ENCODE data around the gene APCDD1L.

DNA sequence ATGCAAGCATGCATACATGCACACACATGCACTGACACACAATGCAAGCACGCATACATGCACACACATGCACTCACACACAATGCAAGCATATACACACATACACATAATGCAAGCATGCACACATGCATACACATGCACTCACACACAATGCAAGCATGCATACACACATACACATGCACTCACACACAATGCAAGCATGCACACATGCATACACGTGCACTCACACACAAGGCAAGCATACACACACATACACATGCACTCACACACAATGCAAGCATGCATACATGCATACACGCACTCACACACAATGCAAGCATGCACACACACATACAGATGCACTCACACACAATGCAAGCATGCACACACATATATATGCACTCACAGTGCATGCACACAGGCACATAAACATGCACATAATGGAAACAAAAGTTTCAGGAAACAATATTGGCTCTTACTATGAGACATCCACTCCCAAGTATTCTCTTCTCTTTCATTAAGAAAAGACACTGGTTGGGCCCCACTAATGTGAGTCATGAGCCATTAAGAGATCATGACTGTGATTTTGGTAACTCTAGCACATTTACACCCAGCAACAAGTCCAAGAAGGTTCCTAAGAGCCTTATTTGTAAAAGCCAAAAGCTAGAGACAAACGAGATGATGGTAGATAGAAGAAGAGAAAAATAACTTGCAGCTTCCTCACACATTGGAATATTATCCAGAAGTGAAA is 22.2 kb downstream of the APCDD1L start:
- TF ChIP-seq, protein P1, sequence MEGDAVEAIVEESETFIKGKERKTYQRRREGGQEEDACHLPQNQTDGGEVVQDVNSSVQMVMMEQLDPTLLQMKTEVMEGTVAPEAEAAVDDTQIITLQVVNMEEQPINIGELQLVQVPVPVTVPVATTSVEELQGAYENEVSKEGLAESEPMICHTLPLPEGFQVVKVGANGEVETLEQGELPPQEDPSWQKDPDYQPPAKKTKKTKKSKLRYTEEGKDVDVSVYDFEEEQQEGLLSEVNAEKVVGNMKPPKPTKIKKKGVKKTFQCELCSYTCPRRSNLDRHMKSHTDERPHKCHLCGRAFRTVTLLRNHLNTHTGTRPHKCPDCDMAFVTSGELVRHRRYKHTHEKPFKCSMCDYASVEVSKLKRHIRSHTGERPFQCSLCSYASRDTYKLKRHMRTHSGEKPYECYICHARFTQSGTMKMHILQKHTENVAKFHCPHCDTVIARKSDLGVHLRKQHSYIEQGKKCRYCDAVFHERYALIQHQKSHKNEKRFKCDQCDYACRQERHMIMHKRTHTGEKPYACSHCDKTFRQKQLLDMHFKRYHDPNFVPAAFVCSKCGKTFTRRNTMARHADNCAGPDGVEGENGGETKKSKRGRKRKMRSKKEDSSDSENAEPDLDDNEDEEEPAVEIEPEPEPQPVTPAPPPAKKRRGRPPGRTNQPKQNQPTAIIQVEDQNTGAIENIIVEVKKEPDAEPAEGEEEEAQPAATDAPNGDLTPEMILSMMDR (IDR thresholded peaks at IDR 0.05) = no peak
- TF ChIP-seq, protein P2, sequence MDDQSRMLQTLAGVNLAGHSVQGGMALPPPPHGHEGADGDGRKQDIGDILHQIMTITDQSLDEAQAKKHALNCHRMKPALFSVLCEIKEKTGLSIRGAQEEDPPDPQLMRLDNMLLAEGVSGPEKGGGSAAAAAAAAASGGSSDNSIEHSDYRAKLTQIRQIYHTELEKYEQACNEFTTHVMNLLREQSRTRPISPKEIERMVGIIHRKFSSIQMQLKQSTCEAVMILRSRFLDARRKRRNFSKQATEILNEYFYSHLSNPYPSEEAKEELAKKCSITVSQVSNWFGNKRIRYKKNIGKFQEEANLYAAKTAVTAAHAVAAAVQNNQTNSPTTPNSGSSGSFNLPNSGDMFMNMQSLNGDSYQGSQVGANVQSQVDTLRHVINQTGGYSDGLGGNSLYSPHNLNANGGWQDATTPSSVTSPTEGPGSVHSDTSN (IDR thresholded peaks at IDR 0.05) = no peak
- no peak for TF ChIP-seq EZH2phosphoT487 (IDR thresholded peaks at IDR 0.05; ENCODE audit: borderline replicate concordance, low read depth)
- TF ChIP-seq GABPA (IDR thresholded peaks at IDR 0.05; ENCODE audit: low read depth) = no peak
- no peak for TF ChIP-seq FOSL2 (IDR thresholded peaks at IDR 0.05; ENCODE audit: borderline replicate concordance, low read depth)
- no peak for TF ChIP-seq YY1 (IDR thresholded peaks at IDR 0.05; ENCODE audit: low read depth)
- TF ChIP-seq SIN3A (IDR thresholded peaks at IDR 0.05; ENCODE audit: borderline replicate concordance, low read depth, low read length) = no peak
- no peak for TF ChIP-seq GATA2 (CRISPR knock-in tag; IDR thresholded peaks at IDR 0.05)
- no peak for TF ChIP-seq POLR2AphosphoS5 (IDR thresholded peaks at IDR 0.05; ENCODE audit: low read depth, low read length)
- TF ChIP-seq FOXM1 (IDR thresholded peaks at IDR 0.05; ENCODE audit: low read depth) = no peak
- TF ChIP-seq, protein P3, sequence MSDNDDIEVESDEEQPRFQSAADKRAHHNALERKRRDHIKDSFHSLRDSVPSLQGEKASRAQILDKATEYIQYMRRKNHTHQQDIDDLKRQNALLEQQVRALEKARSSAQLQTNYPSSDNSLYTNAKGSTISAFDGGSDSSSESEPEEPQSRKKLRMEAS (IDR thresholded peaks at IDR 0.05; ENCODE audit: low read depth) = no peak
- no peak for TF ChIP-seq SMC3 (IDR thresholded peaks at IDR 0.05; ENCODE audit: low read depth, low read length)
- TF ChIP-seq FOXJ3 (CRISPR knock-in tag; IDR thresholded peaks at IDR 0.05) = no peak
- no peak for TF ChIP-seq TAF1 (IDR thresholded peaks at IDR 0.05; ENCODE audit: borderline replicate concordance, low read depth, low read length)
